Sigmoid colon (tissue), 7 donors: ENCODE results near the gene TMCC3. TPM values are rescaled to one million over a fixed set of nuclear protein-coding genes. Genes with fewer than 3 reads are reported as not detected.
"Not testable (repeated sequence)": the region's sequence is repeated elsewhere in the genome, so short reads cannot be mapped to it uniquely, and the experiment has no call there.

Experiments
- DNase-seq: peaks from one replicate; pipeline ENCODE4 v3.0.0-alpha.2; 2019
- H3K27ac ChIP-seq, 4 donors: fragments of 200-600 bp; sonication (generic); one replicate each; pipeline ENCODE4 v1.5.1; 2016 to 2019; ENCODE audit warnings: mild to moderate bottlenecking in 1 of 4
- H3K27me3 ChIP-seq, 3 donors: fragments of 200-600 bp; sonication (generic); one replicate each; pipeline ENCODE4 v1.5.1; 2019; ENCODE audit warnings: mild to moderate bottlenecking in 1 of 3
- H3K36me3 ChIP-seq, 4 donors: fragments of 200-600 bp; sonication (generic); one replicate each; pipeline ENCODE4 v1.5.1; 2016 to 2019
- H3K4me1 ChIP-seq, 4 donors: fragments of 200-600 bp; sonication (generic); one replicate each; pipeline ENCODE4 v1.5.1; 2017 to 2019
- H3K4me3 ChIP-seq, 4 donors: fragments of 200-600 bp; sonication (generic); one replicate each; pipeline ENCODE4 v1.5.1; 2017 to 2019; ENCODE audit warnings: mild to moderate bottlenecking in 2 of 4, moderate library complexity in 1 of 4
- H3K9me3 ChIP-seq, 4 donors: fragments of 200-600 bp in 3 of 4; sonication (generic) in 3 of 4; one replicate each; pipeline versions ENCODE4 v1.5.1 to v1.6.1; 2013 to 2019
- CTCF ChIP-seq, 4 experiments: fragments of 450-650 bp in 3 of 4; fragments of 200-600 bp in 1 of 4; IDR thresholded peaks; one replicate each; pipeline ENCODE4 v1.5.1; 2016 to 2019; ENCODE audit warnings: antibody characterized with exemption in 4 of 4, mild to moderate bottlenecking in 3 of 4, moderate library complexity in 2 of 4
- EP300 ChIP-seq, 4 donors: sonication (generic); formaldehyde crosslinking; IDR thresholded peaks; one replicate each; pipeline ENCODE4 v1.6.1; 2017; ENCODE audit warnings: antibody characterized with exemption in 4 of 4
- POLR2A ChIP-seq, 2 donors: fragments of 450-650 bp; IDR thresholded peaks; one replicate each; pipeline ENCODE4 v1.6.1; 2016; ENCODE audit warnings: antibody characterized with exemption in 2 of 2, mild to moderate bottlenecking in 2 of 2, moderate library complexity in 2 of 2
- POLR2AphosphoS5 ChIP-seq, 4 donors: sonication (generic); formaldehyde crosslinking; IDR thresholded peaks; one replicate each; pipeline ENCODE4 v1.6.1; 2017; ENCODE audit warnings: antibody characterized with exemption in 4 of 4
- WGBS, 2 donors: extraction: QIAGEN DNeasy Blood & Tissue Kit; methylation state at CpG; one replicate each; pipeline ENCODE4 v1.1.7; 2013; 5-methylcytosine and 5-hydroxymethylcytosine counted together
- intact Hi-C: fragments of 100-400 bp; cut with DNase I; formaldehyde crosslinking; loops from one replicate; pipeline ENCODE4 v1.15.1; 2023
- polyA plus RNA-seq, 3 donors: library from polyadenylated mRNA; stranded (reverse); fragments of 200-250 nt; gene quantifications; one replicate each; pipeline ENCODE4 v1.2.3, GENCODE V29; 2013
- total RNA-seq, 4 donors: library from RNA; depleted of rRNA; stranded (reverse); fragments of >200 nt; gene quantifications; one replicate each; pipeline ENCODE4 v1.1.0, GENCODE V29; 2016
- donor health status: healthy with polysubstance abuse.
- donor health status: Bipolar disorder and iron deficiency.
- donor health status: healthy.

Gene TMCC3
- total and polyA plus RNA-seq, 7 donors, result 4.9 to 44.9 (median 8.3) TPM

GRCh38 chr12:94603434-94604365, 46.7 kb downstream of the TMCC3 start:
- Histone ChIP-seq H3K27ac (no peak overlapping the region), H3K9me3 (no peaks in the 10 kb centered on the region), H3K4me1 (no peaks in the 10 kb centered on the region), H3K36me3 (no peaks in the 10 kb centered on the region), H3K27me3 (no peaks in the 10 kb centered on the region), H3K4me3 (no peak overlapping the region)
- TF ChIP-seq EP300 (IDR thresholded peaks at IDR 0.05), result no peak
- peak in 3 of 4 experiments; percentile 48 to 54 (median 53) for TF ChIP-seq CTCF (IDR thresholded peaks at IDR 0.05)
- intact Hi-C loops, result no loop called here
- WGBS, 2 donors, result 55 to 75% methylated on average over 7 of the region's 7 CpGs
- no peak for DNase-seq

GRCh38 chr12:94602024-94602423, 48.3 kb downstream of the TMCC3 start:
- Histone ChIP-seq H3K4me3 (no peak overlapping the region), H3K27ac (no peak overlapping the region), H3K36me3 (no peaks in the 10 kb centered on the region), H3K9me3 (no peaks in the 10 kb centered on the region), H3K27me3 (no peaks in the 10 kb centered on the region), H3K4me1 (no peaks in the 10 kb centered on the region)
- 71 to 78% methylated on average over 4 of the region's 4 CpGs for WGBS, 2 donors
- TF ChIP-seq EP300 (IDR thresholded peaks at IDR 0.05) (no peak), CTCF (IDR thresholded peaks at IDR 0.05) (no peak), POLR2AphosphoS5 (IDR thresholded peaks at IDR 0.05) (no peak), POLR2A (IDR thresholded peaks at IDR 0.05) (no peak)
- no peak for DNase-seq
- intact Hi-C loops, result no loop called here

GRCh38 chr12:94601307-94601706, 49.0 kb downstream of the TMCC3 start:
- 92 to 95% methylated on average over 5 of the region's 5 CpGs for whole genome bisulfite sequencing, 2 donors
- H3K27me3 ChIP-seq, H3K4me3 ChIP-seq, H3K27ac ChIP-seq, H3K36me3 ChIP-seq, DNase-seq, intact Hi-C loops, H3K4me1 ChIP-seq, H3K9me3 ChIP-seq: not testable (repeated sequence)

- no peak for TF ChIP-seq POLR2AphosphoS5 (IDR thresholded peaks at IDR 0.05)
- TF ChIP-seq CTCF (IDR thresholded peaks at IDR 0.05), result no peak
- TF ChIP-seq POLR2A (IDR thresholded peaks at IDR 0.05), result no peak
- TF ChIP-seq EP300 (IDR thresholded peaks at IDR 0.05), result no peak
- H3K4me1 ChIP-seq, result peaks cover 0 to 6% (median 0%) of the 10 kb centered on the region in 4 donors
- WGBS, 2 donors, result 77 to 79% methylated on average over 4 of the region's 4 CpGs
- no peak for DNase-seq
- no peak overlapping the region for H3K4me3 ChIP-seq
- H3K27me3 ChIP-seq, result no peaks in the 10 kb centered on the region
- H3K27ac ChIP-seq, result no peak overlapping the region
- H3K36me3 ChIP-seq, result no peaks in the 10 kb centered on the region
- no peaks in the 10 kb centered on the region for H3K9me3 ChIP-seq
- intact Hi-C loops, result no loop called here
Measured at GRCh38 chr12:94599189-94599588, 51.2 kb downstream of the TMCC3 start.

GRCh38 chr12:94597268-94597667, 53.1 kb downstream of the TMCC3 start:
- no peak overlapping the region for H3K27ac ChIP-seq
- WGBS, 2 donors, result 33 to 77% methylated on average over 5 of the region's 5 CpGs
- H3K36me3 ChIP-seq, result no peaks in the 10 kb centered on the region
- peaks cover 0 to 6% (median 2%) of the 10 kb centered on the region in 4 donors for H3K4me1 ChIP-seq
- no peak for DNase-seq
- H3K27me3 ChIP-seq, result no peaks in the 10 kb centered on the region
- H3K9me3 ChIP-seq, result no peaks in the 10 kb centered on the region
- no peak overlapping the region for H3K4me3 ChIP-seq
- TF ChIP-seq CTCF (IDR thresholded peaks at IDR 0.05), result no peak
- no peak for TF ChIP-seq POLR2AphosphoS5 (IDR thresholded peaks at IDR 0.05)
- TF ChIP-seq EP300 (IDR thresholded peaks at IDR 0.05), result no peak
- no peak for TF ChIP-seq POLR2A (IDR thresholded peaks at IDR 0.05)
- intact Hi-C loops, result no loop called here
